Osteoblast (primary cell): ENCODE data around the gene NOSTRIN. TPM values are rescaled to one million over a fixed set of nuclear protein-coding genes. Genes with fewer than 3 reads are reported as not detected.

Source experiments
- DNase-seq: peaks from one replicate; pipeline ENCODE4 v3.0.0; 2011; ENCODE audit warnings: low spot score, mixed read lengths; ENCODE audit not compliant: insufficient read length; ENCODE audit errors: missing footprints
- H2AFZ ChIP-seq: 2 replicates; pipeline ENCODE4 v1.6.0; 2011; ENCODE audit warnings: mild to moderate bottlenecking, low read length
- H3K27ac ChIP-seq: 2 replicates; pipeline ENCODE4 v1.5.1; 2011; ENCODE audit warnings: mild to moderate bottlenecking, low read depth, low read length, moderate library complexity
- H3K27me3 ChIP-seq: 2 replicates; pipeline ENCODE4 v1.6.0; 2012; ENCODE audit warnings: mild to moderate bottlenecking, control low read depth, inconsistent platforms, low read length, moderate library complexity; ENCODE audit not compliant: insufficient read depth
- H3K36me3 ChIP-seq: 2 replicates; pipeline ENCODE4 v1.5.1; 2011; ENCODE audit warnings: mild to moderate bottlenecking, low read length, control low read depth, moderate library complexity; ENCODE audit not compliant: insufficient read depth
- H3K4me1 ChIP-seq: 2 replicates; pipeline ENCODE4 v1.5.1; 2011; ENCODE audit warnings: mild to moderate bottlenecking, low read length, control low read depth, moderate library complexity; ENCODE audit not compliant: insufficient read depth
- H3K4me2 ChIP-seq: 2 replicates; pipeline ENCODE4 v1.6.0; 2011; ENCODE audit warnings: mild to moderate bottlenecking, low read length; ENCODE audit not compliant: insufficient read depth
- H3K4me3 ChIP-seq: fragments of 200-600 bp; sonication (generic); 3 replicates; pipeline ENCODE4 v1.5.1; 2012; ENCODE audit warnings: mild to moderate bottlenecking, low read length, inconsistent platforms; ENCODE audit not compliant: insufficient read depth
- H3K79me2 ChIP-seq: 2 replicates; pipeline ENCODE4 v1.6.0; 2012; ENCODE audit warnings: mild to moderate bottlenecking, low read length, control low read depth, inconsistent platforms; ENCODE audit not compliant: insufficient read depth
- H3K9me3 ChIP-seq: 2 replicates; pipeline ENCODE4 v1.5.1; 2011; ENCODE audit warnings: low read depth, low read length, control low read depth
- H4K20me1 ChIP-seq: 2 replicates; pipeline ENCODE4 v1.6.0; 2012; ENCODE audit warnings: mild to moderate bottlenecking, low read length, control low read depth; ENCODE audit not compliant: insufficient read depth
- total RNA-seq: library from RNA; depleted of rRNA; stranded (reverse); fragments of >200 nt; gene quantifications from 2 replicates; pipeline ENCODE4 v1.2.3, GENCODE V29; 2012
- TF ChIP-seq, protein P1 (sequence below): IDR thresholded peaks from 2 replicates; pipeline ENCODE4 v1.5.1; 2011; ENCODE audit warnings: mild to moderate bottlenecking, low read depth, low read length, moderate library complexity; ENCODE audit errors: extremely low read depth

The NOSTRIN gene
- total RNA-seq, 1 donor, result 1.4 TPM

DNA sequence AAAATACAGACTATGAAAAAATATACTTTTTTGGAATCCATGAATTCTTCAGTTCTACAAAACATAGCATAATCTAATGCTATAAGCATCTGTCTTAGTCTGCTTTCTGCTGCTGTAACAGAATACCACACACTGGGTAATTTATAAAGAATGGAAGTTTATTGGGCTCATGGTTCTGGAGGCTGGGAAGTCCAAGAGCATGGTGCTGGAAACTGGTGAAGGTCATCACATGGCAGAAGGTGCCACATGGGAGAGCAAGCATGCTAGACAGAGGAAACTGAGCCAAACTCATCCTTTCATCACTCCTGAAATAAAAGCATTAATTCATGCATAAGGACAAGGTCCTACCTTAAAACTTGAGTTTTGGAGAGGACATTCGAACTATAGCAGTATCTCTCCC lies 26.6 kb upstream of the NOSTRIN start:
- no peak overlapping the region for H3K27ac ChIP-seq
- no peaks in the 10 kb centered on the region for H4K20me1 ChIP-seq
- H2AFZ ChIP-seq, result no peak overlapping the region
- DNase-seq, result no peak
- no peak overlapping the region for H3K4me2 ChIP-seq
- TF ChIP-seq, protein P1, sequence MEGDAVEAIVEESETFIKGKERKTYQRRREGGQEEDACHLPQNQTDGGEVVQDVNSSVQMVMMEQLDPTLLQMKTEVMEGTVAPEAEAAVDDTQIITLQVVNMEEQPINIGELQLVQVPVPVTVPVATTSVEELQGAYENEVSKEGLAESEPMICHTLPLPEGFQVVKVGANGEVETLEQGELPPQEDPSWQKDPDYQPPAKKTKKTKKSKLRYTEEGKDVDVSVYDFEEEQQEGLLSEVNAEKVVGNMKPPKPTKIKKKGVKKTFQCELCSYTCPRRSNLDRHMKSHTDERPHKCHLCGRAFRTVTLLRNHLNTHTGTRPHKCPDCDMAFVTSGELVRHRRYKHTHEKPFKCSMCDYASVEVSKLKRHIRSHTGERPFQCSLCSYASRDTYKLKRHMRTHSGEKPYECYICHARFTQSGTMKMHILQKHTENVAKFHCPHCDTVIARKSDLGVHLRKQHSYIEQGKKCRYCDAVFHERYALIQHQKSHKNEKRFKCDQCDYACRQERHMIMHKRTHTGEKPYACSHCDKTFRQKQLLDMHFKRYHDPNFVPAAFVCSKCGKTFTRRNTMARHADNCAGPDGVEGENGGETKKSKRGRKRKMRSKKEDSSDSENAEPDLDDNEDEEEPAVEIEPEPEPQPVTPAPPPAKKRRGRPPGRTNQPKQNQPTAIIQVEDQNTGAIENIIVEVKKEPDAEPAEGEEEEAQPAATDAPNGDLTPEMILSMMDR, result no peak
- H3K4me1 ChIP-seq, result no peaks in the 10 kb centered on the region
- H3K27me3 ChIP-seq, result no peaks in the 10 kb centered on the region
- no peaks in the 10 kb centered on the region for H3K9me3 ChIP-seq
- no peak overlapping the region for H3K4me3 ChIP-seq
- no peaks in the 10 kb centered on the region for H3K36me3 ChIP-seq
- H3K79me2 ChIP-seq, result no peaks in the 10 kb centered on the region

GRCh38 chr2:168780669-168781071 lies 21.8 kb upstream of the NOSTRIN start:
- no peak overlapping the region for H3K4me2 ChIP-seq
- no peak overlapping the region for H2AFZ ChIP-seq
- no peak for DNase-seq
- TF ChIP-seq, protein P1, result no peak
- no peaks in the 10 kb centered on the region for H4K20me1 ChIP-seq
- no peak overlapping the region for H3K27ac ChIP-seq
- no peaks in the 10 kb centered on the region for H3K36me3 ChIP-seq
- no peaks in the 10 kb centered on the region for H3K79me2 ChIP-seq
- H3K4me3 ChIP-seq, result no peak overlapping the region
- peaks cover 4% of the 10 kb centered on the region for H3K4me1 ChIP-seq
- no peaks in the 10 kb centered on the region for H3K9me3 ChIP-seq
- peaks cover 2% of the 10 kb centered on the region for H3K27me3 ChIP-seq

DNA sequence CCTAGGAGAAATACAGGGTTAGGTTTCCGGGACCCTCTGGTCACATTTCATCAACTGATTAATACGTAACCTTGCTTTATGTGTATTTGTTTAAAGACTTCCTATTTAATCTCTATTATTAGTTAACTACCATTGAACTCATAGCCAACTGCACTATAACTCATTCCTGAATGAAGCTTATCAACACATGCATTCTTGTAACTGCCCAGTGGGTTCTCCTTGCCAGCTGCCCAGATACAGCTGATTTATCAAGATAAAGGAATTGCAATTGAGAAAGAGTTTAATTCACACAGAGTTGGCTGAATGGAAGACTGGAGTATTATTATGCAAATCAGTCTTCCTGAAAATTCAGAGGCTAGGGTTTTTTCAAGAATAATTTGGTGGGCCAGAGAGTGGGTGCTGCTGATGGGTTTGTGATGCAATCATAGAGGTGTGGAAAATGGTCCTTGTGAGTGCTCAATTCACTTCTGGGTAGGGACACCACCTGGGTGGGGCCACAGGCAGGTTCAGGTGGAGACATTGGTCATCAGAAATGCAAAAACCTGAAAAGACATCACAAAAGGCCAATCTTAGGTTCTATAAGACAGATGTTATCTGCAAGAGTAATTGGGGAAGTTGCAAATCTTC lies 21.1 kb upstream of the NOSTRIN start:
- H3K79me2 ChIP-seq, result no peaks in the 10 kb centered on the region
- H4K20me1 ChIP-seq, result no peaks in the 10 kb centered on the region
- no peak overlapping the region for H2AFZ ChIP-seq
- H3K4me2 ChIP-seq, result no peak overlapping the region
- TF ChIP-seq, protein P1, result no peak
- H3K27me3 ChIP-seq, result peaks cover 2% of the 10 kb centered on the region
- no peak overlapping the region for H3K27ac ChIP-seq
- peaks cover 4% of the 10 kb centered on the region for H3K4me1 ChIP-seq
- DNase-seq, result no peak
- H3K36me3 ChIP-seq, result no peaks in the 10 kb centered on the region
- no peak overlapping the region for H3K4me3 ChIP-seq
- no peaks in the 10 kb centered on the region for H3K9me3 ChIP-seq

- H2AFZ ChIP-seq, result no peak overlapping the region
- DNase-seq, result no peak
- H4K20me1 ChIP-seq, result no peaks in the 10 kb centered on the region
- peaks cover 2% of the 10 kb centered on the region for H3K27me3 ChIP-seq
- no peak overlapping the region for H3K4me3 ChIP-seq
- H3K27ac ChIP-seq, result no peak overlapping the region
- peaks cover 4% of the 10 kb centered on the region for H3K4me1 ChIP-seq
- H3K79me2 ChIP-seq, result no peaks in the 10 kb centered on the region
- H3K9me3 ChIP-seq, result no peaks in the 10 kb centered on the region
- H3K4me2 ChIP-seq, result no peak overlapping the region
- TF ChIP-seq, protein P1, result no peak
- no peaks in the 10 kb centered on the region for H3K36me3 ChIP-seq
Measured at GRCh38 chr2:168782271-168782670, 20.2 kb upstream of the NOSTRIN start.
